Stimulated activated CD4-positive, alpha-beta T cell treated with anti-CD3 and anti-CD28 coated beads, Interleukin-15, amount 100 ng/mL, for 24 hours (primary cell): ENCODE measurements around the gene GPR119.
"Not testable (repeated sequence)": the region's sequence is repeated elsewhere in the genome, so short reads cannot be mapped to it uniquely, and the experiment has no call there.

Experiments used
- DNase-seq: peaks from one replicate; pipeline ENCODE4 v3.0.0-alpha.2; 2020

Gene GPR119

DNA sequence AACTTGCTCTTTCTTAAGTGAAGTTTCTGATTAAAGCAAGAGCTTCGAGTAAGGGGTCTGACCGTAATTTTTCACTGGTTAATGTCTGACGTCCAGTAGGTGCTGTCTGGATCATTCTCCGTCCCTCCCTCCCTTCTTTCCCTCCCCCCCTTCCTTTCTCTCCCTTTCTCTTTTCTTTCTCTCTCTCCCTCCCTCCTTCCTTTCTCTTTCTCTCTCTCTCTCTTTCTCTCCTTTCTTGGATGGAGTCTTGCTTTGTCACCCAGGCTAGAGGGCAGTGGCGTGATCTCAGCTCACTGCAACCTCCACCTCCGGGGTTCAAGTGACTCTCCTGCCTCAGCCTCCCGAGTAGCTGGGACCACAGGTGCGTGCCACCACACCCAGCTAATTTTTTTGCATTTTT is 46.6 kb downstream of the GPR119 start:
- not testable (repeated sequence) for DNase-seq

DNA sequence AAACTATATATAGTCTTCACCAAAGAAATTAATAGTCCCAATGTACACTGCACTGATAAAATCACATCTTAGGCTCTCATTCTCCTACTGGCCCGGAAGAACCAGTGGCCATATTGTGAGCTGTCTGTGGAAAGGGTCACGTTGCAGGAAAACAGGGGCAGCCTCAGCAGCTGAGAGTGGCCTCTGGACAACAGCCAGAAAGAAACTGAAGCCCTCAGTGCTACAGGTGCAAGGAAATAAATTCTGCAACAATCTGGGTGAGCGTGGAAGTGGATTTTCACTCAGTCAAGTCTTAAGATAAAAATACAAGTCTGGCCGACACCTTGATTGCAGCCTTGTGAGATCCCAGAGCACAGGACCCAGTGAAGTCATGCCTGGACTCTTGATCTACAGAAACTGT is 48.9 kb downstream of the GPR119 start:
- no peak for DNase-seq
